ENCODE results near the gene GSX2.
"Not testable (repeated sequence)": the region's sequence is repeated elsewhere in the genome, so short reads cannot be mapped to it uniquely, and the experiment has no call there.

GSX2 gene

DNA sequence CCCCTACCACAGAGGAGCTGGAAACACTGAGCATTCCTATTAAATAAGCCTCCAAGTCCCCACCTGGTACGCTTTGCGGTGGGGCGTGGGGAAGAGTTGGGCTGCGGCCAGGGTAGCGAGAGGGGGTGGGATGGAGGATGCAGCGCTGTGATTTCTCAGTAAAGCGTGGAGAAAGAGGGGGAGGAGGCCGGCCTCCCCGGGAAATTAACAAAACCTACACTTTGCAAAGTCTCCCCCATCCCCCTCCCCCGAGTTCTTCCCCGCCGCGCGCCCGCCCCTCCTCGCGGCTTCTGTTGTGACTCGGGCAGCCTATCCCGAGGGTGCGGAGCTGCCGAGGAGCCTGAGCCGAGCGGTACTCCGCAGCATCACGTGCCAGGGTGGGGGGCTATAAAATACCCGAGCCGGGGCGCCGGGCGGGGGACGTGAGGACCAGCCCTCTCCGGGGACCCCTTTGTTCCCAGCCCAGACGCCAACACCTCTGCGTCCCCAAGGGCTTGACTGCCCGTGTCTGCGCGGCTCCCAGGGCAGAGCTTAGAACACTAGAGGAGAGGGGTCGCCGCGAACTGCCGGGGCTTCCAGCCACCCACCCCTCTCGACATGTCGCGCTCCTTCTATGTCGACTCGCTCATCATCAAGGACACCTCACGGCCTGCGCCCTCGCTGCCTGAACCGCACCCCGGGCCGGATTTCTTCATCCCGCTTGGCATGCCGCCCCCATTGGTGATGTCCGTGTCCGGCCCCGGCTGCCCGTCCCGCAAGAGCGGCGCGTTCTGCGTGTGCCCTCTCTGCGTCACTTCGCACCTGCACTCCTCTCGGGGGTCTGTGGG lies at the start of gene GSX2:
Gene GSX2 (plus strand): TSS at position 416 of the 827 bp plus-strand sequence. CDS start 182 bp downstream, at position 598.
- no peak for DNase-seq

DNA sequence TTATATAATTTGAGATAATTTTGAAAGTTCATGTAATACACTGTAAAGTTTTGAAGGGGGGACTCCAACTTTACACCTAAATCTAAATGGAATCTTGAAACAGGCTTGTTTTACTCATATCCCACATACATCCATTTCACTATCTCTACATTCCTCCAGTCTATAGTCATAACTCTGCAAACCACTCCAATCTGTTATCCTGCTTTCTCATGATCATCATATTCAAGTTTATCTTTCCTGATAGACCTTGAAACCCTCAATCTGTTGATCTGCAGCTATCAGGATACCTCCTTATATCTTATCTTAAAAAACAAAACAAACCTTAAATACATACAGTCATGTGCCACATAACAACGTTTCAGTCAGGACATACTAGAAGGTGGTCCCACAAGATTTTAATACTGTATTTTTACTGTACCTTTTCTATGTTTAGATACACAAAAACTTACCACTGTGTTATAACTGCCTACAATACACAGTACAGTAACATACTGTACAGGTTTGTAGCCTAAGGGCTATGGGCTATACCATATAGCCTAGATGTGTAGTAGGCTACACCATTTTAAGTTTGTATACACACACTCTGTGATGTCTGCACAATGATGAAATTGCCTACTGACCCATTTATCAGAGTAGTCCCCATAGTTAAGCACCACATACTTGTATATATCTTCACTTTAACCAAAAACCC lies 49.6 kb upstream of the GSX2 start:
- no peak for DNase-seq

DNA sequence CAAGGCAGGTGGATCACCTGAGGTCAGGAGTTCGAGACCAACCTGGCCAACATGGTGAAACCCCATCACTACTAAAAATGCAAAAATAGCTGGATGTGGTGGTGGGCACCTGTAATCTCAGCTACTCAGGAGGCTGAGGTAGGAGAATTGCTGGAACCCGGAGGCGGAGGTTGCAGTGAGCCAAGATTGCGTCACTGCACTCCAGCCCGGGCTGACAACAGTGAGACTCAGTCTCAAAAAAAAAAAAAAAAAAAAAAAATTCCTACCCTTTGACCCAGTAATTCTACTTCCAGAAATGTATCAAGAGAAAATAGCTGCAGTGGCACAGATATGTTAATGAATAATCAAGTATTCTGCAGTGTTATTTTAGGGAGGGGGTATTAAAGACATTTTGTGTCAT lies 46.6 kb upstream of the GSX2 start:
- DNase-seq = not testable (repeated sequence)

DNA sequence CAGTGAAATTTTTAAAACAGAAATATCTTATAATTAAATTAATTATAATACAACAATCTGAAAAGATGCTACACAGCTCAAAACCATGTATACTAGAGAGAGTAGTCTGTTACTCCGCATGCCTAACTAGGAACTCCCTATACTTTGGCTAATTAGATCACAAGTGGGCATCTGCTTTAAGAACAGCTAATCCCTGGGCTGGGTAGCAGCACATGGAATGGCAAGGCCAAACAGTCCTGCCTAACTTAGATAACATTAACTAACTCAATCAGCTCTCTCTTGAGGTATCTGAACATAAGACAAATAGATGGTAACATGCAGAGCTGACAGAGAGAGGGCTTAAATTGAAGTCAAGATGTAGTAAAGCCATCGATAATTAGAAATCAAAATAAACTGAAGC lies 45.5 kb upstream of the GSX2 start:
- no peak for DNase-seq

DNA sequence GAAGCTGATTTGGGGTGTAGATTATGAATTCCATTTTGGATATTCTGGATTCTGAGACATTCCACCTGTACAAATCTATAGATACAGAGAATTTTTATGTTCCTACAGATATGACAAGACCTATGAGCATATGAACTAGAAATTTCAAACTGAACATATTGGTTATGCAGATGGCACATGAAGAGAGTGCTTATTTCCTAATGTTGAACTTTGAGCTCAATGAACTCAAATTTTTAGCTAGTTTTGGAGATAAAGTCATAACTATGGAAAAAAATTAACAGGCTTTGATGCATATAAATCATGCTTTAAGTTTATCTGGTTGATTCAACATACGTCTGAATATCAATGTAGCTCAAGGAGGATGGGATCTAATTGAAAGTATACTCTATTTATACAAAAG lies 44.5 kb upstream of the GSX2 start:
- no peak for DNase-seq

DNA sequence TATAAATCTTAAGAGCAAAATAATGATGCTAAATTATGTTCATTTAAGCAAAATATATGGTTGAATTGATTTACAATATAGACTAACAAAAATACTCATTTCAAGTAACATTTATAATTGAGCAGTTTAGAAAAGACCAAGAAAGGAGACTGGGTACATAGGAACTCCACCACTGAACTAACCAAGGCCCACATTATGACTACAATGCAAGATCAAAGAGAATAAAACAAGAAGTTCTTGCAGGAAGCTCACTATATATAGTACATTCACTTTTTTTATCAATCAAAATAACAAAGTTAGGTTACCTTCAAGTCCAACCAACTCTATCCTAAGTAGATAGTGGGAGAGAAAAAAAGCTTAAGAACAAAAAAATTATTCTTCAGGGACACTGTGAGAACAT lies 43.6 kb upstream of the GSX2 start:
- DNase-seq = no peak

DNA sequence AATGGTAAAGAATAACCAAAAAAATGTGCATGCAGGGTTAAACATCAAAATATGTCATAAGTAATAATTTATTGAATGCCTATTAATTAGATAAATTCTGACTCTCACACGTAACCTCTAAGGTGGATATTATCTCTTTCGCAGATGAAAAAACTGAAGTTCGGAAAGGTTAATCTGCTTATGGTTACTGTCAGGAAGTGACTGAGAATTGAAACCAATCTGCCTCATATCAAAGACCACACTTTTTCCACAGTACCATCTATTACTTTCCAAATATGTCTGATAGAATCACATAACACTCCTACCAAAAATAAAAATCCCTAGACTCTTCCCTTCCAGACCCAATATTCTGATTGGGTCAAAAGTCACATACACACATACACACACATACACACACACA lies 41.8 kb upstream of the GSX2 start:
- DNase-seq = no peak

DNA sequence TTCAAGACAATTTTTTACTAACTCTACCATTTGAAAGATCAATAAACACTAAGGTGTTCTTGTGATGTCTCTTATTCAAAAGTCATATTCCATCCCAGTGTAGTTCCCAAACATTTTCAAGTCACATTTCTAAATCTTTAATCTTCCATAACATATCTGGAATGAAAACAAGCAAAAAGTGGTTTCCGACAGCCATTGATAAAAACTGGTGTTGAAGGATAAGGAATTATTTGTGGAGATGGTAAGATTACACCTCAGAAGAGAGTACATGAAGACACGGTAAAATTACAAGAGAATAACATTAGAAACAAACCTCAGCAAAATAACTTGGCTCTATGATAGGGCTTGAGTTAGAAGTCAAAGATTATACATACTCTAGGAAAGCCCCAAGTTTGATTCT lies 39.8 kb upstream of the GSX2 start:
- DNase-seq = no peak

DNA sequence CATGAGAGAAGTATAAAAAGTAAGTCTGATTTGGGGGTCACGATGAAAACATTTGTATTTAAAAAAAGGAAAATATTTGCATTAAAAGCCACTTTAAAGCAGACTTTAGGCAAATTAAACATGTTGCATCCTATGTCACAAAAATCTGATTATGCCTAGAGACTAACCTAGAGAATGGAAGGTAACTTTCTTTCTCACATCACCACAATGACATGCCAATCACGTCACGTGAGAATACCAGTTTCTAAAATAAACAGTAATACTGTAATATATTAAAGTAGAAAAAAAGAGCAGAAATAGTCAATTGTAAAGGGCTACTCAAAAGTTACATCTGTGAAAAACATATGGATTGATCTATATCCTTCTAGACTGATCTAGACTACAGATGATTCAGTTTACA lies 38.9 kb upstream of the GSX2 start:
- DNase-seq = no peak

DNA sequence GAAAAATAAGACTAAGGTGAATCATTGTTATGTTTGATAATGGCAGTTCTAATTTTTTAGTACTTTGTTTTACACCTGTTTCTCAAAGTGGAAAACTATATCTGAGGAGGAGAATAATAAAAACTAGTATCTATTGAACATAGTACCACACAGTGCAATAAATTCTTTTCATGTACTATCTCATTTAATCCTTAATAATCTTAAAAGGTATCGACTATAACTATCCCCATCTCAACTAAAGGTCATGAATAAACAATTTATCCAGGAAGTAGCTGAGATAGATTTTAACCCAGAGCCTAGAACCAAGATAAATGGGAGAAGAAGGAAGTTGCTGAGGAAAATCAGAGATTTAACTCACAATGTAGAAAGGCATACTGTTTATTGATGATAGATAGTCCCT lies 38.1 kb upstream of the GSX2 start:
- no peak for DNase-seq

DNA sequence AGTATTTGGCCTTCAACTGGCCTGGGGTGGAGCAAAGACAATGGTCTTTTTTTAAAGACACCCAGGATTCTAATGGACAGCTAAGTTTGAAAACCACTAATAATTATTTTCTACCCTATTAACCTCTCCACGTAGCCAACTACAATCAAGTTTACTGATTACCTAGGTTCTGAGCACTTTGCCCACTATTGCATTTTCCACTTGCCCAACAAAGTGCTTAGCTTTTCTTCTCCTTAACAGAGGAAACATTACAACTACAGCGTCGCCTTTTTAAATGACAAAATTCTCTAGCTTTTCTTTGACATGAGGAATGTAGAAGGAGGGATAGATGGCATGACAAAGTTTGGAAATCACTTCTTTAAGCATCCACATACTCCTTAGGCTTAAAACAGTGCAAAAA lies 37.6 kb upstream of the GSX2 start:
- DNase-seq = no peak

DNA sequence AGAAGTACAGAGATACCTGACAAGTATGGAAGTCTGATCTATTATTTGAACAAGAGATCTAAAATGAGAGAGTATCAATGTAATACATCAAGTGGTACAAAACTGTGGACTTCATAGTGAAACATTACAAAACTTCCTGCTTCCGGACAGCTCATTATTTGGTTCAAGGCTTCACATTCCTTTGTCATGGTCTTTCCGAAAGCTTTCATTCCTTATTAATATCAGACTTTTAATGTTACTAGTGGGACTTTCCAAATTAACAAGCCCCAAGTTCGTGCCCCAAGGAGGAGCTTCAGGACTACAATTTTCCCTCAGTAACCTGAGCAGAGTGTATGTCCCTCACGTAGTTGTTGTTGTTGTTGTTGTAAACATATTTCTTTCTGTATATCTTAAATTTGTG lies 36.7 kb upstream of the GSX2 start:
- no peak for DNase-seq

DNA sequence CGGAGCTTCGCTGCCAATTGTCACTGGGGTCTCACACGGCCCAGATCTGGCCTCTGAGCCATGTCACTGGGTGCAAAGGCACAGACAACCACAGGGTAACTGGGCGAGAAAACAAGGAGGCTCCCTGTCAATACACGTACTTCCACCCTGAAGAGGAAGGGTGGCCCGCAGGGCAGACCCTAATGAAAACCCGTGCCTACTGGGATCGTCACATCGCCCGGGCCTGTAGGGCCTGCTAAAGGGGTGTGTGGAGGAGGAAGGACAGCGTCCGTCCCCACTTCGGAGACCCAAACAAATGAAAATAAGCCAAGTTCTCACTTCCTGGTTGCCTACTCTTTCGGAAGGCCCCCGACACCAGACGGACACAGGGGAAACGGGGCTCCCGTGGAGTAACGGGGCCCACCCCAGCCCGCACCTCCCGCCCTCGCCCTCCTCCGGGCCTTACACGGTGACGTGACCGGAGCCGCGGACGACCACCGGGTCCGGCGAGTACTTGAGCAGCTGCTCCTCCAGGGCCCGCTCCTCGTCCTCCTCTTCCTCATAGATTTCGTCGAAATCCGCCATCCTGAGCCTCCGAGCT lies 36.1 kb upstream of the GSX2 start:
- DNase-seq = peak; percentile 36

DNA sequence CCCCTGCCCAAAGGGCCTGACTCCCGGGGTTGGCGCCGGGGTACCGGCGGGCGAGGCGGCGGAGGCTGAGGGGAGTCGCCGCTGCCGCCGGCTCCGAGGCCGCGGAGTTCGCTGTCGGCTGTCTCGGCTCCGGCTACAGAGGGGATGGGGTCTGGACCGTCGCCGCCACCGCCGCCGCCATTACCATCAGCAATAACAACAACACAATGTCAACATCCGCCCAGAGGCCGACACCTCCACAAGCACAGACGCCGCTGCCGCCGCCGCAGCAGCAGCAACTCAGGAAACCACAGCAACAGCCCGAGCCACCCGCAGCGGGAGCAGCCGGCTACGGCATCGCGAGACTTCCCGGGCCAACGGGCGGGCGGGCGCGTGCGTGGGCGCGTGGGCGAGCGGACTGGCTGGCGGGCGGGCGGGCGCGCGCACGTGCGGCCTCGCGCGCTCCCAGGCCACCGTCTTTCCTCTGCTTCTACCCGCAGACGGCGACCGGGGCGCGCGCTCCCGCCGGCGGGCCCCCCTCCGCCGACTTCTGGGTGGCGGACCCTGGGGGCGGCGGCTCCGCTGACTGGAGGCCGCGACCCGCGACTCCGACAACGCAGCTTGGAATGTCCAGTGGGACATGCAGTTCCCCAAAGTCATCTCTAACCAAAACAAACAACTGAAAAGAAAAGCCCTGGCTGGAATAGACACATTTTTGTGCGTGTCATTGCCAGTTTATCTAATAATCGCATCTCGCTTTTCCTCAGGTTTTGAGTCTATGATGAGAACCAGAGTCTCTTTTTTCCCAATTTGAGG lies 35.4 kb upstream of the GSX2 start, which contains the start of gene CHIC2:
Gene CHIC2 (minus strand): TSS at position 289 of the 795 bp plus-strand sequence. CDS start 305 bp downstream, outside the sequence.
- peak; percentile 96 for DNase-seq

DNA sequence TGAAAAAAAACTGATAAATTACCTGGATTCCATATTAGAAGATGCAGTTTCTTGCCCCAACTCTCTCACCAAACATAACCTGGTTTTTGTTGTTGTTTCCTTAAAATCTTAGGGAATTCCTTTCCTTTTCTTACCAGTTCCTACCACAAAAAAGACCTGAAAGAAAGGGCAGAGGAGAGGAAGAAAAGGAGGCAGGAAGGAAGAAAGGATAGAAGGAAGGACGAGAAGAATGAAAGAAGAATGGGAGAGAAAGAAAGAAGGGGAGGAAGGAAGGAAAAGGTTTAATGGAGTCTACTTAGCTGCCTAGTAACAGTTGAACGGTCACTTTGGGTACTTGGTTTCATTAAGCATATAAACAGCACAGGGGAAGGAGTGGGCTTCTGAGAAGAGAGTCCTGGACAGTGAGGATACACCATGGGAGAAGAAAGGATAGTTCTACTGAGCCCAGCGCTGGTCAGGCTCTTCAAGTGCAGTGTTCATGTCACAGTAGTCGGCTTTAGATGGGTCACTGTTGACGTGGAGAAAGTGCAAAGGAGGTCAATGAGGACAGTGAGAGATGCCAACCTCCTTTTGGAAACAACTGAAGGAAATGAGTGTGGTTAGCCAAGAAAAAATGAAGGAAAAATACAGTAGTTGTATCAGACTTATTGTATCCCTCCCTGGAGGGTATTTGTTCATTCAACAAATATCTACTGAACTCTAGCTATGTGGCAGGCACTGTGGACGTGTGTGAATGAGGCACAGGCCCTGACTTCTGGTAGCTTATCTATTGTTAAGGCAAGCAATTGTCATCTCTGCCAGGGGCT lies 34.5 kb upstream of the GSX2 start:
- DNase-seq = no peak

DNA sequence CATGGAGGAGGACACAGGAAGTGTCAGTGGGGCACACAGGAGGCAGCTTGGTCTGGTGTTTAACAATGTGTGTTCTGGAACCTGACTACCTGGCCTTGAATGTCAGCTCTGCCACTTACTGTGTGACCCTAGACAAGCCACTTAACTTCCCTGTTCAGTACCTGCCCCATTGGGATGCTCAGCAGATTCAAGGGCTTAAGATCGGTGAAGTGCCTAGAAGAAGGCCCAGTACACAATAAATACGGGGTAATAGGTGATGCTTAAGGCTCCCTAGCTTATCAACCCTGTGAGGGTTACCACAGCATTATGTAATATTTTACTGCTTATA lies 33.9 kb upstream of the GSX2 start:
- no peak for DNase-seq

DNA sequence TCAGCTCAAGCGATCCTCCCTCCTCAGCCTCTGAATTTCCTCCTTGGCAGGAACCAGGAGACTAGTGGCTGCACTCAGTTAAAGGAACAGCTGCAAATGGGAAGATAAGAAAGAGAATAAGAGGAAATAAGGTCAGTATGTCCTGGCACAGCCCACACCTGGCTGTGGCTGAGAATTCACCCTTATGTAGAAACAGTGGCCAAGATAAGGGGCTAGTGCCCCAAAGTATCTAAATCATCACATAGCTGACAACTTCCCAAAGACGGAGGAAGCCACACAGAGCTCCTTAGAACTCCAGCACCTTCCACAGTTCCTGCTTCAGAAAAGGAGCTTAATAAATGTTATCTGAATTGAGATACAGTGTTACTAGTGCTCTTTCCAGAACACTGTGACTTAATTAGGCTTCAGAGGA lies 33.2 kb upstream of the GSX2 start:
- no peak for DNase-seq

DNA sequence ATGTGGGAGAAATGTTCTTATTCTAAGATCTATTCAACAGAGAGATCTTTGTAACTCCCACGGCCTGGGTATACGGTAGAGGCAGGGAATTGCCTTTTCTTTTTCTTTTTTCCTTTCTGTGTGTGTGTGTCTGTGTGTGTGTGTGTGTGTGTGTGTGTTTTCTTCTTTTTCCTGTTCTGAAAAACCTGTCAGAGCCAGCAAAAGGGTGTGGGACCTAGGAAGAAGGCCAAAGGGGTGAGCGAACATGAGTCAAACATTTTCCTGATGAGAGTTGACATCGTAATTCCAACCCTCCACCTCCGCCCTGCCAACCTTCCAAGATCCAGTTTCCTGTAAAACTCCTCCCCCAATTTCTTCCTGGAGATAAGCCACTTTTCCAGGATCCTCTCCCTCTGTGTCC lies 32.8 kb upstream of the GSX2 start:
- no peak for DNase-seq

DNA sequence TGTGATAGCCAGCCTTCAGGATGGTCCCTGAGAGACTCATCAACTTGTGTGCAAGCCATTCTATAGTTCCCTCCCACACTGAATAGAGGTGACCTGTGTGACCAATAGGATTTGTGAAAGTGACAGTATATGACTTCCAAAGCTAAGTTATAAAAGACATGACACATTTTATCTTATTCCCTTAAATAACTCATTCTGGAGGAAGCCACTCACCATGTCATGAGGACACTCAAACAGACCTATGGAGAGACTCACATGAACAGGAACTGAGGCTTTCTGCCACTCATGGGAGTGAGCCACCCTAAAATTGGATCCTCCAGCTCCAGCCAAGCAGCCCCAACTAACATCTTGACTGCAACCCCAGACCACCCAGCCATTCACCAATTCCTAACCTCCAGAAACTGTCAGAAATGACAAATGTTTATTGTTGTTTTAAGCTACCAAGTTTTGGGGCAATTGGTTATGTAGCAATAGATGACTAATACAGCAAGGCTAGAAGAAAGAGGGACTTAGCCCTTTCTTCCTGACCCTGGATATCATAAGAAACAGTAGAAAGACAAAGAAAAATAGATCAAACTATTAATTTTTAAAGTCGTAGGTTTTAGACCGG lies 26.6 kb upstream of the GSX2 start:
- DNase-seq = no peak

DNA sequence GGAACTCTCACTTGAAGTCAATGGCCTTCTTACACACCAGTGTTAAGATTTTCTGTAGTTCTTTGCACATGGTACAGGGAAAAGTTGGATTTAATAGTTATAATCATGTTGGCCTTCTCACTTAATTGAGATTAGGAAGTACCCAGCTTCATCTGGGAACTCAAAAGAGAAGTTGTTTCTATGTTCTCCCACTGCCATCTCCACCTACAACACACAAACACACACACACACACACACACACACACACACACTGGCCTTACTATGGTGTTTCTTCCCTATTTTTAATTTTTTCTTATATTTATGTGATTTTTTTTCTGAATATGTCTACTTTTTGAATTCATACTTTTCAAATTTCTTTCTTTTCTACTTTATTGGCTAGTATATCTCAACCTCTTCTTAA lies 25.6 kb upstream of the GSX2 start:
- DNase-seq = no peak

DNA sequence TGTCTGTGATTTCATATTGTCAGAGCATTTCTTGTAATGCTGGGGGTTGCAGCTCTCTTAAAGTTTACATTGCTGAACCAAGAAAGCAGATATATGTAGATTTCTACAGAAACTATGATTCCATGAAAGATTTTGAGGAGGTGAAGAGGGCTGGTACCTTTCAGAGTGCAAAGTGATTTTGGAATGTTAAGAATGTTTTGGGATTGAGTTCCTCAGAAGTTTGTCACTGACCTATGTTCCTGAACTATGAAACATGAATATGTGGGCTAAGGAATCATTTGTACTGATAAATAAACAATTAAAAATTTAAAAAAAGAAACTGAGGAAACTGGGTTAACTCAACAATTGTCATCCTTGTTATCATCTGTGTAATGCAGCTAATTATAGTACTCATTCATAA lies 23.3 kb upstream of the GSX2 start:
- no peak for DNase-seq

DNA sequence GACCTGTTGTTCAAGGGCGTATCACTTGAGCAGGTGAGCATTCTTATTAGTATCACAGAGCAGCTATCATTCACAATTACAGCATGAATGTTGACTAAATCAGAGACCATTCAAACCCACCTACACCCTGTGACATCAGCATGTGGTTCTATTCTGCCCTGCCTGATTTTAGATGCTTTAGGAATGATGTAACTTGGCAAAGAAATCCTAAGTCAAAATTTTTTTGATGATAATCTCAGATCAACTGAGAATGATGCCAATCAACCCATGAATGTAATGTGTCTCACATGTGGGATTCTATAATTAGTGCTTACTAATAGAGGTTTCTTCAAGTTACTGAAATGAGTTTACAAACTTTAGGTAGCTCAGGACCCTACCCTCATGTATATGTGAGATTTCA lies 22.2 kb upstream of the GSX2 start:
- DNase-seq = no peak
